SJSA1 (cell line): Measurements from ENCODE around the gene GRM2. TPM values are rescaled to one million over a fixed set of nuclear protein-coding genes. Genes with fewer than 3 reads are reported as not detected.

ENCODE experiments used
- DNase-seq, 2 experiments: peaks; one replicate each; pipeline ENCODE4 v3.0.0-alpha.2; 2015 to 2020; ENCODE audit warnings: low spot score in 2 of 2, low read depth in 1 of 2
- H3K27ac ChIP-seq: fragments of 250-450 bp; sonication (Bioruptor Pico); 2 replicates; pipeline ENCODE4 v1.5.1; 2020; ENCODE audit warnings: mild to moderate bottlenecking, moderate library complexity
- H3K27me3 ChIP-seq: fragments of 250-450 bp; sonication (Bioruptor Pico); replicated peaks from 2 replicates; pipeline ENCODE4 v1.5.1; 2020; ENCODE audit warnings: mild to moderate bottlenecking, moderate library complexity
- H3K36me3 ChIP-seq: fragments of 250-450 bp; sonication (Bioruptor Pico); 2 replicates; pipeline ENCODE4 v1.5.1; 2020; ENCODE audit warnings: mild to moderate bottlenecking
- H3K4me1 ChIP-seq: fragments of 250-450 bp; sonication (Bioruptor Pico); replicated peaks from 2 replicates; pipeline ENCODE4 v1.6.1; 2021; ENCODE audit warnings: mild to moderate bottlenecking
- H3K4me3 ChIP-seq: fragments of 250-450 bp; sonication (Bioruptor Pico); 2 replicates; pipeline ENCODE4 v1.5.1; 2020; ENCODE audit warnings: mild to moderate bottlenecking
- H3K9me3 ChIP-seq: fragments of 250-450 bp; sonication (Bioruptor Pico); replicated peaks from 2 replicates; pipeline ENCODE4 v1.5.1; 2020; ENCODE audit warnings: mild to moderate bottlenecking
- total RNA-seq: library from RNA; depleted of rRNA; stranded (reverse); fragments of >200 nt; shearing (Covaris generic); gene quantifications from 2 replicates; pipeline ENCODE4 v1.2.3, GENCODE V29; 2014; rRNA removed

Gene GRM2
- 0.03 TPM in 1 of 2 replicates, not detected in the other for total RNA-seq

- no peak within 1 kb of the TSS for H3K4me3 ChIP-seq
- H3K4me1 ChIP-seq, result peaks cover 4% of the 10 kb centered on the region; the same call in 1 of the 2 replicates
- no peaks in the 10 kb centered on the region for H3K36me3 ChIP-seq
- peak; percentile 9 to 74 for DNase-seq
- H3K27ac ChIP-seq, result no peak within 1 kb of the TSS
- H3K27me3 ChIP-seq, result no peaks in the 10 kb centered on the region
- H3K9me3 ChIP-seq, result no peaks in the 10 kb centered on the region
Measured at GRCh38 chr3:51706788-51707731, at the start of gene GRM2. Gene GRM2 (plus strand): TSS chr3:51707068. CDS start chr3:51708984, 1,916 bp downstream.

GRCh38 chr3:51657234-51657633 is 49.6 kb upstream of the GRM2 start:
- Histone ChIP-seq H3K27ac (no peak overlapping the region), H3K36me3 (peaks cover 27% of the 10 kb centered on the region), H3K27me3 (no peaks in the 10 kb centered on the region), H3K9me3 (no peaks in the 10 kb centered on the region), H3K4me3 (no peak overlapping the region), H3K4me1 (no peaks in the 10 kb centered on the region)
- no peak for DNase-seq

- Histone ChIP-seq H3K27me3 (no peaks in the 10 kb centered on the region), H3K9me3 (no peaks in the 10 kb centered on the region), H3K27ac (no peak overlapping the region), H3K36me3 (peaks cover 32% of the 10 kb centered on the region), H3K4me1 (no peaks in the 10 kb centered on the region), H3K4me3 (no peak overlapping the region)
- DNase-seq, result no peak
Measured at GRCh38 chr3:51659942-51660341, 46.9 kb upstream of the GRM2 start.

GRCh38 chr3:51662456-51662855 is 44.4 kb upstream of the GRM2 start:
- H3K36me3 ChIP-seq, result peaks cover 32% of the 10 kb centered on the region
- no peak overlapping the region for H3K4me3 ChIP-seq
- DNase-seq, result no peak
- no peaks in the 10 kb centered on the region for H3K4me1 ChIP-seq
- H3K9me3 ChIP-seq, result no peaks in the 10 kb centered on the region
- no peaks in the 10 kb centered on the region for H3K27me3 ChIP-seq
- no peak overlapping the region for H3K27ac ChIP-seq

GRCh38 chr3:51668756-51669155 is 38.1 kb upstream of the GRM2 start:
- Histone ChIP-seq H3K9me3 (no peaks in the 10 kb centered on the region), H3K4me1 (peaks cover 10% of the 10 kb centered on the region), H3K4me3 (no peak overlapping the region), H3K36me3 (peaks cover 4% of the 10 kb centered on the region; the same call in 1 of the 2 replicates), H3K27ac (no peak overlapping the region), H3K27me3 (no peaks in the 10 kb centered on the region)
- DNase-seq, result no peak

GRCh38 chr3:51669241-51670052 is 37.4 kb upstream of the GRM2 start:
- H3K27ac ChIP-seq, result no peak overlapping the region
- no peak overlapping the region for H3K4me3 ChIP-seq
- DNase-seq, result peak; percentile 50 to 79
- H3K4me1 ChIP-seq, result peaks cover 10% of the 10 kb centered on the region
- H3K36me3 ChIP-seq, result peaks cover 4% of the 10 kb centered on the region; the same call in 1 of the 2 replicates
- H3K9me3 ChIP-seq, result no peaks in the 10 kb centered on the region
- H3K27me3 ChIP-seq, result no peaks in the 10 kb centered on the region

GRCh38 chr3:51670053-51670822 is 36.6 kb upstream of the GRM2 start:
- Histone ChIP-seq H3K27ac (0 out of 2 replicates have a peak overlapping the region, but pooled peaks have one; percentile 2), H3K4me1 (peaks cover 10% of the 10 kb centered on the region), H3K27me3 (no peaks in the 10 kb centered on the region), H3K9me3 (no peaks in the 10 kb centered on the region), H3K4me3 (peak overlapping the region; percentile 72), H3K36me3 (peaks cover 4% of the 10 kb centered on the region; the same call in 1 of the 2 replicates)
- no peak for DNase-seq

- H3K9me3 ChIP-seq, result no peaks in the 10 kb centered on the region
- peak within 1 kb of the TSS; percentile 53 for H3K27ac ChIP-seq
- peaks cover 10% of the 10 kb centered on the region for H3K4me1 ChIP-seq
- DNase-seq, result peak; percentile 83 to 84
- H3K4me3 ChIP-seq, result peak within 1 kb of the TSS; percentile 72
- H3K36me3 ChIP-seq, result peaks cover 4% of the 10 kb centered on the region; the same call in 1 of the 2 replicates
- H3K27me3 ChIP-seq, result no peaks in the 10 kb centered on the region
Measured at GRCh38 chr3:51670823-51671733, 35.8 kb upstream of the GRM2 start, which contains the start of gene TEX264. Gene TEX264 (plus strand): TSS chr3:51671252. CDS start chr3:51674305, 3,053 bp downstream.

- H3K4me1 ChIP-seq, result peaks cover 10% of the 10 kb centered on the region
- H3K27me3 ChIP-seq, result no peaks in the 10 kb centered on the region
- H3K9me3 ChIP-seq, result no peaks in the 10 kb centered on the region
- H3K27ac ChIP-seq, result peak overlapping the region; percentile 53
- peak; percentile 60 to 69 for DNase-seq
- peak overlapping the region; percentile 72 for H3K4me3 ChIP-seq
- peaks cover 4% of the 10 kb centered on the region; the same call in 1 of the 2 replicates for H3K36me3 ChIP-seq
Measured at GRCh38 chr3:51671734-51672475, 35.0 kb upstream of the GRM2 start.

- peaks cover 4% of the 10 kb centered on the region; the same call in 1 of the 2 replicates for H3K36me3 ChIP-seq
- no peak for DNase-seq
- H3K27me3 ChIP-seq, result no peaks in the 10 kb centered on the region
- H3K4me3 ChIP-seq, result no peak overlapping the region
- peaks cover 10% of the 10 kb centered on the region for H3K4me1 ChIP-seq
- H3K27ac ChIP-seq, result no peak overlapping the region
- H3K9me3 ChIP-seq, result no peaks in the 10 kb centered on the region
Measured at GRCh38 chr3:51673181-51673801, 33.6 kb upstream of the GRM2 start.

- DNase-seq, result no peak
- Histone ChIP-seq H3K9me3 (no peaks in the 10 kb centered on the region), H3K27ac (no peak overlapping the region), H3K4me1 (peaks cover 10% of the 10 kb centered on the region), H3K36me3 (peaks cover 4% of the 10 kb centered on the region; the same call in 1 of the 2 replicates), H3K4me3 (no peak overlapping the region), H3K27me3 (no peaks in the 10 kb centered on the region)
Measured at GRCh38 chr3:51673802-51674654, 32.8 kb upstream of the GRM2 start.
